ENCODE results near the gene DENND4C.
"Not testable (repeated sequence)": the region's sequence is repeated elsewhere in the genome, so short reads cannot be mapped to it uniquely, and the experiment has no call there.

The DENND4C gene

DNA sequence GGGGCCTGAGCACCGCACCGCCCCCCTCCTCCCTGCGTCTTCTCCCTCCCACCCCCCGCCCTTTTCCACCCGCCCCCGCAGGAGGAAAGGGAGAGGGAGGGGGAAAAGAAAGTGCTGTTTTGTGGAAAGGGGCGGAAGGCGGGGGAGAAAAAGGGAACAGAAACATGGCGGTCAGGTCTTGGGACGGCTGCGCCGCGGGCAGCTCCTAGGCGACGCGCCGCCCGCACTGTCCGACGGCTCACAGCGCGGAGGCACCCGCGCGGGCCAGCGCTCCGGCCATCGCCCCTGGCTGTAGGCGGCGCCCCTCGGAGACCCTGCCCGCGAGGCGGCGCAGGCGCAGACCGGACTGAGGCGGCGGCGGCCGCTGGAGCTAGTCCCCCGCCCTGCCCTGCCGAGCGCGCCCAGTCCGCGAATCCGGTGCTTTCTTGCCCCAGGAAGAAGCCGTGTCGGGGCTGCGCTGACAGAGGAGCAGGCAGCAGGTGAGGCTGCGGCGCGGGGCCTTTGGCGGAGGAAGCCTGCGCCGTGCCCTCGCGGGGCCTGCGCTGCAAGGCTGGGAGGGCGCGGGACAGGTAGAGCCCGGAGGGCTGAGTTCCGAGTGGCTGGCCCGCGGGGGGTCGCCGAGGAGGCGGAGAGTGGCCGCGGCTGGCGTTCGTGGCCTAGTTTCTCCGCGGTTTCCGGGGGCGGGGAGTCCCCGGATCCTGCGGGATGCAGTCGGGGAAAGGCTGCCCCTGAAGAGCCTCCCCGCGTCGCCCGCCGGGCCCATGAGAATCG, at the start of gene DENND4C:
Gene DENND4C (plus strand): TSS at position 339 of the 771 bp plus-strand sequence. CDS start 45,482 bp downstream, outside the sequence.
- peak; percentile 89 to 92 for DNase-seq

DNA sequence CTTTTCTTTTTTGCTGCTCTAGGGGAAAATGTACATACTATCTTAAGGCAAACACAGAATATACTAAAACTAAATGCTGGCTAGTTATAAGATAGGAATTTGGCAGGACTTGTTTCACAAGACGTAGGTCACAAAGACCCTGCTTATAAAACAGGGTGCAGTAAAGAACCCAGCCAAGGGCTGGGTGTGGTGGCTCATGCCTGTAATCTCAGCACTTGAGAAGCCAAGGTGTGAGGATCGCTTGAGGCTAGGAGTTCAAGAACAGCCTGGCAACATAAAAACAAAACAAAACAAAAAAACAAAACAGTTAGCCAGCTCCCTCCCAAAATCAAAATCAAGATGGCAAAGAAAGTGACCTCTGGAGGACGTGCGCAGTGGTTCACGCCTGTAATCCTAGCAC, 49.5 kb upstream of the DENND4C start:
- DNase-seq, result no peak

DNA sequence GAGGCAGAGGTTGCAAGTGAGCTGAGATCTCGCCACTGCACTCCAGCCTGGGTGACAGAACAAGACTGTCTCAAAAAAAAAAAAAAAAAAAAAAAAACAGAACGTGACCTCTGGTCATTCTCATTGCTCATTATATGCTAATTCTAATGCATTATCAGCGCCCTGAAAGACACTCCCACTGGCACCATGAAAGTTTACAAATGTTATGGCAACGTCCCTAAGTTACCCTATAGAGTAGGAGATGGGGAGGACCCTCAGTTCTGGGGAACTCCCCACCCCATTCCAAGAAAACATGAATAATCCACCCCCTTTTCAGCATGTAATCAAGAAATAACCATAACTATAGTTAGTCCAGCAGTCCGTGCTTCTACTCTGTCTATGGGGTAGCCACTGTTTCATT, 48.9 kb upstream of the DENND4C start:
- DNase-seq, result peak; percentile 70 to 84

DNA sequence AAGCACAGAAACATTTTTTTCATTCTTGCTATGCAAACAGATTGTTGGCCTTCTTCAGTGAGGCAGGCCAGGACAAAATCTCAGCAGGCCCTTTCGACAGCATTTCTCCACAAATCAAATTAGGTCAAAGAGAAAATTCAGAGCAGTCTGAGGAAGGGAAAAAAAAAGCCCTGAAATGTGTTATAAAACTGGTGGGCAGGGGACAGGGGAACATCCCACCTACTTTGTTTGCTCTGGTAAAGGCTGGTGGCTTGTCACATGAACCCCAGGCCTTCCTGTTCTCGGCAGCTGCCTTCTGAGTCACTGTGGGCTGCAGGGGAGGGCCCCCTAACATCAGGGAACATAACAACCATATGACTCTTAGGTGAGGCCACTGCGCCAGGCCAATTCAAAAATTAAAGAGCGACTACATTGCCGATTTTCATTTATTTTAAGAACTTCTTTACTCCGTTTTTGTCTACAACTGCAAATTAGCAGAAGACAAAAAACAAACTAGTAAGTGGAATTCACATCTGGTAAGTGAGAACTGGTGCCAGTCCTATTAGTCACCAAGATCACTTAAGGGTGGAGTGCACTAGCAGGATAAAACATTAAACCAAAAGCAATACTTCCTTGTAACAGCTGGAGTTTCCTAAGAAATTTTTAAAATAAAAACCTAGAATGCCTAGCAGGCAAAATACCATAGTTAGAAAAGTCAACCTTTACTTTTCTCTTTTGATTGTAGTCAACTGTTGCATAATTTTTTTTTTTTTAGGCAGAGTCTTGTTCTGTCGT, 46.2 kb upstream of the DENND4C start:
- DNase-seq, result peak; percentile 85 to 99

DNA sequence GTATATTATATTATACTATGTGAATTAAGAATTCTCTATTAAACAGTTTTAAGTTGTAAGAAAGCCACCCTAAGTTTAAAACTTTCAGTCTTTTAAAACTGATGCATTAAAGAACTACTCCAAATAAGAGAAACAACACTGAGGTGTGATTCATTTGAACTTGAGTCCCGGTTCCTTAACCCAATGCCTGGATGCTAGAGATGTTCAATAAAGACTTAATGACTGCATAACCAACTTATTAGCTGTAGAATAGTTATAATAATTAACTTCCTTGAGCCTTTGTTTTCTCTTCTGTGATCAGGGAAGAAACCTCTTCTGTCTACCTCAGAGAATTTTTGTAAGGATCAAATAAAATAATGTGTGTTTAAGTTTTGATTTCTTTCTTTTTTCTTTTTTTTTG, 45.3 kb upstream of the DENND4C start:
- no peak for DNase-seq

DNA sequence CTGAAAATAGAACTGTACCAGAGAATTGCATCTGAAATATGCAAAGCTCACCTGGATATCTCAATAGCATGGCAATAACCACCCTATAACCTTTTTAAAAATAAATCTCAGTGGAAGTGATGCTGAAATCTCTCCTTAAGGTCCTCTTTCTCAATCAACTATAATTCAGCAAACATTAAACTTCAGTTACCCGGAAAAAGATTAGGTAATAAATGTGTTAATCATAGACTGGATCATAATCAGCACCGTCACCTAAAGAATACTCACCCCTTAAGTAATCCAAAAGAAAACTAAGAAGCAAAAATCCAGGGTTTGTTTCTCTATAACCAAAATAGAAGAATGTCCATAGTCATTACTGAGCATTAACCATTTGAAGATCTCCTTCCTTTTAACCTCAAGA, 44.3 kb upstream of the DENND4C start:
- peak; percentile 79 to 84 for DNase-seq

DNA sequence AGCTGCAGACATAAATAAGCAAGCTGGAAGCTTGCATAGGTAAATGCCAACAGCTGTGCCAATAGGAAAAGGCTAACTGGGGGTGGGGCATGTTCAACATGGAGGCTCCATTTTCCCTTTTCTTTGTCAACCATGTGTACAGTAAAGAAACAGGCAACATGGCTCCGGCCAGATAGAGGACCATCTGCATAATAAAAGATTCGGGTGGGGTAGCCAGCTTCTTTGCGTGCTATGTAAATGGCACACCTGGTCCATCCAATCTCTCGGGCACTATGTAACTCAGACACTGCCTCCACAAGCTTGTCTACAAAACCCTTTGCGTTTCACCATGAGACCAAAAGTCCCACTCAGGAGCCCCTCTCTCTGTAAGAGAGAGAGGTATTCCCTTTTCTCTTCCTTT, 41.7 kb upstream of the DENND4C start:
- no peak for DNase-seq

DNA sequence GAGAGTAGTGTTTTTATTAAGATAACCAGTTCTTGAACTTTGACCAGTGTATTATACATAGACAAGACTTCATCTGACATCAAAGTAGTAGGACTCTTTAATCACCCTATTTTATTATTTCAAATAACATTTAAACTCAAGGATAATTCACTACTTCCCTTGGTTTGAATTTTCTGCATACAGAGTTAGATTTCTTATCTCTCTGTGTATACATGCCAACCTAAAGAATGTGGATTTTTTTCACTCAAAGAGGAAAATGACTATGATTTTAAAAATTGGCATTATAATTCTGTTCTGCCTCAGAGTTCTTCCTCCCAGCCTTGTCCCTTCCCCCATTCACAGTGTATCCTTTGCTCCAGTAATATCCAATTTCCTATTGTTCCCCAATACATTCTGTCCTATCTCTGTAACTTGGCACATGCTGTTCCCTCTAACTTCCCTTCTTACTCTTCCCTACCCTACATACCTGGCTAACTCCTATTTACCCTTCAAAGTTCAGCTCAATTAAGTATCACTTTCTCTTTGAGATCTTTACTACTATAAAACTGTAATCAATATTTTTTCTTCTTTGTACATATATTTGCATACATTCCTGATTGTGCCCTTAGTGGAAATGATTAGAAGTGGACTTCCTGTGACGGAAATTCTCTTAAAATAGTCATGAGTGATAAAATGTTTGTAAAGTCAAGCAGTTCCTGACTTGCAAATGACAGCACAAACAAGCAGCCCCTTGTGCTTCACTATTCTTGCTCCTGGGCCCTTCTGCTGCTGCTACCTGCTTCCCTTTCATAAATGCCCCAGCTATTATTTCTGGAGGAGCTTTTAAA, 38.1 kb upstream of the DENND4C start:
- DNase-seq, result no peak

DNA sequence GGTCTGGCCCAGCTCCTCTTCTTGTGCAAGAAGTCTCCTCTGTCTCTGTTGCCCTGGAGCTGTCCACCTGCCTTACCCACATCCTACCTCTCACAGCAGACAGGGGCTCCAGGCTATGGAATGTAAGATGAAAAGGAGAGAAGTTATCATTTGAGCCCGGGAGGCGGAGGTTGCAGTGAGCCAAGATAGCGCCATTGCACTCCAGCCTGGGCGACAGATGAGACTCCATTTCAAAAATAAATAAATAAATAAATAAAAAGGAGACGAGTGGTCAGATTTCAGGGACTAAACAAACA, 37.5 kb upstream of the DENND4C start:
- no peak for DNase-seq

DNA sequence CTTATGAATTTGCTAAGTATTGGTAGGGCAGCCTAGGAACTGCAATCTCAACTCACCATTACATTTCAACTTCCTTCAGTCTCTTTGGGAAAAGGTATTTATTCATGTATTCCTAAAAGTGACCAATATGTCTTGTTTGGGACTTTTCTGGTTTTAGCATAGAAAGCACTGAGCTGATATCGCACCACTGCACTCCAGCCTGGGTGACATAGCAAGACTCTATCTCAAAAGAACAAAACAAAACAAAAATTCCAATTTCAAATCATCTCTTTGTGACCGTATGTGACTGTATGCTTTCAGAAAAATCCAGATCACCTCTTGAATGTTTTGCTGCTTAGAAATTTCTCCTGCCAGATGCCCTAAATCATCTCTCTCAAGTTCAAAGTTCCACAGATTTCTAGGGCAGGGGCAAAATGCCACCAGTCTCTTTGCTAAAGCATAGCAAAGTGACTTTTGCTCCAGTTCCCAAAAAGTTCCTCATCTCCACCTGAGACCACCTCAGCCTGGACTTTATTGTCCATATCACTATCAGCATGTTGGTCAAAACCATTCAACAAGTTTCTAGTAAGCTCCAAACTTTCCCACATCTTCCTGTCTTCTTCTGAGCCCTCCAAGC, 37.0 kb upstream of the DENND4C start:
- not testable (repeated sequence) for DNase-seq

DNA sequence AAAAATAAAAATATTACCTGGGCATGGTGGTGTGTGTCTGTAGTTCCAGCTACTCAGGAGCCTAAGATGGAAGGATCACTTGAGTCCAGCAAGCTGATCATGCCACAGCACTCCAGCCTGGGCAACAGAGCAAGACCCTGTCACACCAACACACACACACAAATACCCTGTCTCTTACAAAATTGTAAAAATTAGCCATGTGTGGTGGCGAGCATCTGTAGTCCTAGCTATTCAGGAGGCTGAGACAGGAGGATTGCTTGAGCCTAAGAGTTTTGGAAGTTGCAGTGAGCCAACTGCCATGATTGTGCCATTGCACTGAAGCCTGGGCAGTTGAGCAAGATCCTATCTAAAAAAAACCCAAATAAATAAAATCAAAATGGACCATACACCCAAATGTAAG, 32.1 kb upstream of the DENND4C start:
- DNase-seq, result no peak

DNA sequence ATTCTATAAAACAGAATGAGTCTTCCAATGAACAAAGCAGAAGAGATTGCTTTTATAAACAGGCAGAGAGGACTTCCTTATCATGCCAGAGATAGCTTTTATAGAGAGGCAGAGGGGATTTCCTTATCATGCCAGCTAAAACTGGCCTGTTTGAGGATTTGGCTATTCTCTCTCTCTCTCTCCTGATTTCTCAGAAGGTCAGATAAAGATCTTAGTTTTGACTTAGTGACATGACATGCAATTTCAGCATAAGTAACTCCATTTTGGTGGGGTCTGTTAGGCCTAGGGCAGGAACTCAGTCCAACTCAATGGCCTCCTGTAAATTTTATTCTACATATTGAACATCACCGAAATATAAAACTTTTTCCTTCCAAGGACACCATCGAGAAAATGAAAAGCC, 31.5 kb upstream of the DENND4C start:
- no peak for DNase-seq

DNA sequence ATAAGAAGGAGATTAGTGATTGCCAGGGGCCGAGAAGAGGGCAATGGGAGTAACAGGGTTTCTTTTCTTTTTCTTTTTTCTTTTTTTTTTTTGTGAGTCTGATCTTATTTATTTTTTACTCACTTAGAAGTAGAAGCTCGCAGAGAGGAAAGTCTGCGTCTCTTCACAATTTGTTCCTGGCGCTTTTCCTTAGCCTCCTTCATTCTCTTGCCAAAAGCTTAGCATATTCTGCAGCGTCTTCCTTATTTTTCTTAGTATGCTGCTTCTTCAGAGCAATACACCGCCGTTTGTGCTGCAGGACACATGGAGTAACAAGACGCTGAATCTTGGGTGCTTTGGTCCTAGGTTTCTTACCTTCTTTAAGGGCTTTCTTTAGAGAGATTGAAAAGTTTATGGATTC, 30.3 kb upstream of the DENND4C start:
- DNase-seq, result no peak

DNA sequence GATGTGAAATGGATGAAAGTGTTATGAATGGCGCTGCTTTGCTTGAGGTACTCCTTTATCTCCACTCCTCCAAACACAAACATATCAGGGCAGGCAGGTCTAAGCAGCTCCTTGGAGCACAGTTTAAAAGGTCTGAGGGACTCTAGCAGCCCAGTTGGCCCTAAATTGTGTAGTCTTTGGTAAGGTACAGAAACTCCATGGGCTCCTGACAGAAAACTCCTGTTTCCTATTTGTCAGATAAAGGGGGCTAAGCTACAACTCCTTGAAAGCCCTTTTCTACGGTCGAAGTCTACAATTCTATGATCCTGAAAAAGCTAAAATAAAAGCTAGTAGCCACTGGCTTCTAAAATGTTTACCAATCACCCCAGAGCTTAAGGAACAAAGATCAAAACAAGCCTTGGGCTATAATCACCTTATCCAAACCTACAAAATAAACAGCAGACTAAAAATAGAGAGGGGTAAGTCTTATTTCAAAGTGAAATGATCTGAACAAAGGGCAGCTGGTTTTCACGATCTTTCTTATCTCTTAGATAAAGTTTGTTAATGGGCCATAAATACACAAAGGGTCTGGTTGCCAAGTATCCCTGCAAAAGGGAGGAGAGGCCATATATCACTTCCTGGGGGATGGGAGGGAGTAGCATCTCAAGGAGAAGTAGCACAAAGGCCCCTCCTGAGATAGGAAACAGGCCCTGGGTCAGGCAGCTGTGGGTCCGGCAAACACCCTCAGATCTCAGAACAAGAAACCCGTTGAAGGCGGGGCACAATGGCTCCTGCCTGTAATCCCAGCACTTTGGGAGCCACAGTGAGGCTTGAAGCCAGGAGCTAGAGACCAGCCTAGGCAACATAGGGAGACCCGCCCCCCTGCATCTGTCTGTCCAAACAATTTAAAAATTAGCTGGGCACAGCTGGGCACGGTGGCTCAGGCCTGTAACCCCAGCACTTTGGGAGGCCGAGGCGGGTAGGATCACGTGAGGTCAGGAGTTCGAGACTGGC, 28.3 kb upstream of the DENND4C start:
- no peak for DNase-seq

DNA sequence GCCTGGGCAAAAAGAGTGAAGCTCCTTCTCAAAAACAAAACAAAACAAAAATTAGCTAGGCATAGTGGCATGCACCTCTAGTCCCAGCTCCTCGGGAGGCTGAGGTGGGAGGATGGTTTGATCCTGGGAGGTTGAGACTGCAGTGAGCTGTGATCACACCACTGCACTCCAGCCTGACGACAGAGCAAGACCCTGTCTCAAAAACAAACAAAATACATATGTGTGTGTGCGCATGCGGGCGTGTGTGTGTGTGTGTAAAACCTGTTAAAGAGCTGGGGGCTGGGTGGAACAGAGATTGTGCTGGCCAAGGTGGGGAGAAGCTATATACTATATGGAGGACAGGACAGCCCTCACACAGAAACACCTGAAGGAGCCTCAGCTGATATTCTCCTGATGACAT, 27.4 kb upstream of the DENND4C start:
- DNase-seq, result no peak

DNA sequence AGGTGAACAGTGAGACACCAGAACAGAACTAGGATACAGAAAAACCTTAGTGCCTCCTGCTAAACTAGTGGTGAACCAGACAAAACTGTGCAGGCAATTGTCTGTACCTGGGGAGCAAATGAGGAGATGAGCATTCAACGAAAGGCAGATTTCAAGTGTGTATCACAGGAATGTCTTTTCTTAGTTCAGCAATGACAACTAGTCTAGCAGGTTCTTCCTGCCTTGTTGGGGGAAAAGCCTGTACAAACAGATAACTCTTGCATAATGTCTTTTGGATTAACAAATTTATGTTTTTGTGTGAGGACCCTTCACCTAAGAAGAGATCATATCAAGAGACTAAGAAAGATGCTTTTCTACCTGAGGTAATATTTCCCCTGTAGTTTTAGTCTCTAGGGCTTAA, 21.8 kb upstream of the DENND4C start:
- DNase-seq, result no peak

DNA sequence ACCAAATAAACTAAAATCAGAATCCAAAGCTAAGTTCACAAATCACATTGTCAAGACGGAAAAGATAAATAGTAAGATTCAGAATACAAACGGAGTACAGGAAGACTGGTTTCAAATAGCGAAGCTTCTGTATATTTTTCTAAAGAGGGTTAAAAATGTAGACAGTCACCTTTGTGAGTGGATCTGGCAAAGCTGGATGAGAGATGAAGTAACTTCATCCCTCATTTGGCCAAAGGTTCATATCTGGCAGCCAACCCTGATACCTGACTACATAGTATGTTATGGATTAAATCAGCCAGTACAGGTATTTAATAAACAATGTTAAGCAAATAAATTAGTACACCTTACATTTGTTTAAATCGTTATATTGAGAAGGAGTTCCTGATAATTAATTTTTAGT, 21.3 kb upstream of the DENND4C start:
- no peak for DNase-seq

DNA sequence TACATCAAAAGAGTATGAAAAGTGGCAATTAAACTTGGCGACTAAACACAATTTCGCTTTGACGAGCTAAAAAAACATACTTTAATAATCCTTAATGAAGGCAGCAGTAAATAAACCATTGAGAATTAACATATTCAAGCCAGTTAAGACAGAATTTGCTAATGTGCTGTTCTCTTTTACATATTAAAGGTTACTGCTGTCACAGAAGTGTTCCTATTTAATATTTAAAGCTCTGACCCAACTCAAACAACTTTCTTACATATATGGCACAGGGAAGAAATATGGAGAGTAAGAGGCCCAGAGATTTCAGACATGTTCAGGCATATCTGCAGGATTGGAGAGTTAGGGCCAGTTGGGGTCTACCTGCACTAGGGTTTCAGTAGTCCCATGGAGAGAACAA, 16.7 kb upstream of the DENND4C start:
- no peak for DNase-seq

DNA sequence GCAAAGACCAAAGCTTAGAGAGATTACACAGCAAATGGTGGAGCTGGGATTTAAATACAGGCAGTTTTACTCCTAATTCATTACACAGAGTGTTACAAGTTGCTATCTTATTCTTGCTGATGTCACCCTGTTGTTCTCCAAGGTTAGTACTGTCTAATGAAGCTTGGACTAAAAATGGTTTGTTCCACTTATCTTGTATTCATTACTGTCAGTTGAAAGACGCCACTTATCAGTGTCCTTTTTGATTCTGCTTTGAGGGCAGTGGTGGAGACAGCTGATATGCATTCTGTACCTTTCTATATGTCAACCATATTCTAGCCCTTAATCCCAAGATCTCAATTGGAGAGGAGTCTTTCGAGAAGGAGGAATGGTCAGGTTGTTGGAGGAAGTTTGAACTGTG, 14.0 kb upstream of the DENND4C start:
- DNase-seq, result no peak

DNA sequence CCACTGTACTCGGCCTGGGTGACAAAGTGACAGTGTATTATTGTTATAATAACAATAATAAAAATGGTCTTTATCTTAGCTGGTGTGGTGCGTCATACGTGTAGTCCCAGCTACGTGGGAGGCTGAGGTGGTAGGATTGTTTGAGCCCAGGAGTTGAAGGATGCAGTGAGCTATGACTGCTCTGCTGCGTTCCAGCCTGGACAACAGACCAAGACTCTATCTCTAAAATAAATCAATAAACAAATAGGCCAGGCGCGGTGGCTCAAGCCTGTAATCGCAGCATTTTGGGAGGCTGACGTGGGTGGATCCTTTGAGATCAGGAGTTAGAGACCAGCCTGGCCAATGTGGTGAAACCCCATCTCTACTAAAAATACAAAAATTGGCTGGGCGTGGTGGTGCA, 9.2 kb upstream of the DENND4C start:
- no peak for DNase-seq

DNA sequence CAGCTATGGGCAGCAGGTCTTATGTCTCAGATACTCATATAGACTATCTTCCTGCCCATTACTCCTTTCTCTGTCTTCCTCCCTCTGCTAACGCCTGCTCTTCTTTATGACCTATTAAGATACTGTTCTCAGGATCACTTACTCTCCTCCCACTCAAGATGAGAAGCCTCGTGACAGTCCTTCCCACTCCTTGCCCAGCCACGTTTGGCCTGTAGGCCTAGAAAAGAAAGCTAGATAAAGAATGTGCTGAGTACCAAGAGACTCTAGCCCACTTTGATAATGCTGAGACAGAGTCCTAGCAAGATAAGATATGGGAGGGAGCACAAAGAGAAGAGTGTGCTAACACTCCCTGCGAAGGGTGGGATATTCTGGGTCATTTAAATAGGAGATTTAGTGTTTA, 6.8 kb upstream of the DENND4C start:
- peak; percentile 56 to 87 for DNase-seq

DNA sequence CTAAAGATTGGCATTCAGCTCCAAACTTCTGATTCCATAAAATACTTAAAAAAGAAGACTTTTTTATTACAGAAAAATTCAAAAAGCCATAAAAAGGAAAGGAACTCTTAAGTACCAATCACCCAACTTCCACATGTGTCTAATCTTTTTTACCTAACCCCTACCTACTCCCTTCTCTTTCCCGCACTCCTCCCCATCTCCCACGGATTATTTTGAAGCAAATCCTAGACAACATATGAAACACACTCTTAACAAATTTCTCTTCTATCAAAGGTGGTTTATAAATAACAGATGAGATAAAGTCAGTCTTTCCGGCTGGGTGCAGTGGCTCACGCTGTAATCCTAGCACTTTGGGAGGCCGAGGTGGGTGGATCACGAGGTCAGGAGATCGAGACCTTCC, 5.9 kb upstream of the DENND4C start:
- no peak for DNase-seq
